HG03354 (cell line): ENCODE data around the gene ADAMTS1.

Experiments
- ATAC-seq: cut with Tn5 transposase; IDR thresholded peaks from one replicate; pipeline ENCODE4 v1.9.1; 2021; ENCODE audit warnings: mild to moderate bottlenecking; ENCODE audit not compliant: unreplicated experiment, poor library complexity, severe bottlenecking

ADAMTS1 gene

DNA sequence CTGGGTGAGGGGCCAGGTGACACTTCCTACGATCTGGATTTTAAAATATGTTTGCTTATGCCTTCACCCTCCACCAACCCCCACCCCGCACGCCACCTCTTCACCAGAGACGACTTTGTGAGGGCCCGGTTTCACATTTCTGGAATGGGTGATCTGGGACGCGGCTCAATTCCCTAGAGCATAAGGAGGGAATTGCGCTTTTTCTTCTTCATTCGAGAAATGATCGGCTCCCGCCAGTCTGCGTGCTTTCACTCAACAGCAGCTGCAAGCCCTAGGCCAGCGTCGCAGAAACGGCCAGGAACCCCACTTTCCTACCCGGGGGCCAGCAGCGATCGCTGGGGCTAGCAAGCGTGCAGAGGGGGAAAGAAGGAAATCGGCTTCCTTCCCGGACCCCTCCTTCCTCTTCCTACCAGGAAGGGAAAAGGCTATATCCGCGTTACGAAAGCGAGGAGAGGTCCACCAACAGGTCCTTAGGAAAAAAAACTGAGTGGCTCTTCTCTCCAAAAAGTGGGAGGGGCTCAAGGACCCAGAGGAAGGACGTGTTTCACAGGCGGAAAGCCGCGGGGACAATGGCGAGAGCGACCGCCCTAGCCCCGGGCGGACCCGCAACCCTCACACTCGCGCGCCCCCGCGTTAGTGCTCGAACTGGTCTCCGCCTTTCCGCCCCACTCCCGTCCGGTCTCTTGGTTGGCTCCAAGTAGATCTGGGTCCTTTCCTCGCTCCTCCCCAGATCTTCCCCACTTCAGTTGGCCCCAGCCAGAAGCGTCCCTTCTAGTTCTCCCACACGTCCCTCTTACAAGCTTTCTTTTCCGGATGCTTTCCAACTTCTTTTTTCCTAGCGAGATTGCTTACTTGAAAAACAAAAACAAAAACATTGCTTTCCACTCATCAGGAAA lies 1.1 kb upstream of the ADAMTS1 start:
- no peak for ATAC-seq

DNA sequence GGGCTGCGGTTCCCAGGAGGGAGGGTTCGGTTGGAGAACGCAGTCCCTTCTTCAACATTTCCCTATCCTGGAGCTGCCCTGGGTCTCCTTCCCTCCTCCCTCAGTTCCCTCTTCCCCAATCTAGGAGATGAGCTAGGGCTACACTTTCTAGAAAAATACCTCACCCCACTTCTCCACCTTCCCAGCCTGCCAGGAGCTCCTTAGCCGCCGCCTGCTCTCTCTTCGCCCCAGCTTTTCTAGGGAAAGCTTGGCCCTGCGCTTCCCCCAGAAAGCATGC lies 488 bp upstream of the ADAMTS1 start:
- no peak for ATAC-seq

GRCh38 chr21:26844258-26845065 lies 747 bp downstream of the ADAMTS1 start:
- no peak for ATAC-seq

DNA sequence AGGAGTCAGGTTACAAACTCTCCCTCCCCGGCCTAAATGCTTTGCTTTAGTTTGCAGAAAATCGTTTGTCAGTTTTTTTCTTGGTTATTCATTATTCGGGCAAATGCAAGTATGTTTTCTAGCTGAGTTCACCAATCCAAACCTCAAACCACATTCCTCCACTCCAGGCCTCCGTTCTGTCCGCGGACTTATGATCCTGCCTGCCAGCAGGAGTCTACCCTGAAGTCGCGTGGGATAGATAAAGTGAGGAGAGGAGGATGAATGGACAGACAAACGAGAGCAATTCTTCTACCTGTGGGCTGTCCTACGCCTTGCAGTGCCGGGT lies 1.3 kb downstream of the ADAMTS1 start:
- no peak for ATAC-seq

DNA sequence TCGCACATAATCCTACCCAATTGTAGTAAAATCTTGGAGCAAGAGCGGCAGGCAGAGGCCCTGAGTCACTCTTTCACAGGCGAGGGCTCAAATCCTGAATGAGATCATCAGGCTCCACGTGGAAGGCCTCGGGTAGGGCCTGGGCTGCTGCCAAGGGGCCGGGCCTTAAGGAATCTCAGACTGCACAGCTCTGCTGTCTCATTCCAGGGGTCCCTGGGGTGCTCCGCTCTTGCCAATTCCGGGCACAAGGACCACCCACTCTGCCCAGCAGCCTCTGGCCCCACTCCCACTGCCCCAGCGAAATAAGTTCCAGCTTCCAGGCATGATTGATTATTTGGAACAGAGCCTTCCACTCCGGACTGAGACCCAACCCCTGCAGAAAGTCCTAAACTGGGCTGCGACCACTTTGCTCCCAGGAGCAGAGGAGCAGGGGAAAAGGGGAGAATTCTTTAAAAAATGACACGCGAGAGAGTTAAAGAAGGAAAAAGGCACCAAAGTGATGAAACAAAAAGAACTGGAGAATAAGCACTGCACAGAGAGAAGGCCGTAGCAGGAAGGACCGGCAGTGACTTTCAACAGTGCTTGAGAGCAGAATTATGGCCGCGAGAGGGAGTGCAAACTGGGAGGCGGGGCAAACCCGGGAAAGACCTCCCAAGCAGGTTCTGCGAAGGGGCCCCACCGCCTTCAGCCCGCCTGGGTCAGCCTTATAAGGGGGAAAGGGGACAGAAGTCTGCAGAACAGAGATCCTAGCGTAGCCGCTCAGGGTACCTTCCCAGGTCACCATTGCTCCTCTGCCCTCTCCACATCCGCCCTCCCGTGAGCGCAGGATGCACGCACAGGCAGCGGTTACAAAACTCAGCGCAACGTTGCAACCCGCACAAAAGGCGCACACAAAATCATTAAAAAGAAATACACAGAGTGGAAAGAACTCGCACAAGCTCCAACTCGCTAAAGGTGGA lies 2.0 kb downstream of the ADAMTS1 start:
- no peak for ATAC-seq

- ATAC-seq, result no peak
Observed at GRCh38 chr21:26842300-26842699, 2.9 kb downstream of the ADAMTS1 start.

DNA sequence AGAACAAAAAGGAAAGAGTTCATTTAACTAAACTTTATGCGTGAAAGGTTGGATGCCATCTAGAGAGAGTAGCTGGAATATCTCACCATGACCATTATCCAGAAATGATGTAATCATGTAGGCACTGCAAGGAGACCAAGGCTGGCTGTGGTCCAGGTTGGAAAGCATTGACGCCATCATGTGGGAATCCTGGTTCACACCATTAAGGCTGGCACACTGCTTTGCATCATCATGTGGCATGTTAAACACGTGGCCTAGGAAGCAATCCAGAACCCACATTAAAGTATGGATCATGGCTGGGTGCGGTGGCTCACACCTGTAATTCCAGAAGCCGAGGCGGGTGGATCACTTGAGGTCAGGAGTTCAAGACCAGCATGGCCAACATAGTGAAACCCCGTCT lies 4.3 kb downstream of the ADAMTS1 start:
- no peak for ATAC-seq

- ATAC-seq, result no peak
Observed at GRCh38 chr21:26840201-26840600, 5.0 kb downstream of the ADAMTS1 start.

DNA sequence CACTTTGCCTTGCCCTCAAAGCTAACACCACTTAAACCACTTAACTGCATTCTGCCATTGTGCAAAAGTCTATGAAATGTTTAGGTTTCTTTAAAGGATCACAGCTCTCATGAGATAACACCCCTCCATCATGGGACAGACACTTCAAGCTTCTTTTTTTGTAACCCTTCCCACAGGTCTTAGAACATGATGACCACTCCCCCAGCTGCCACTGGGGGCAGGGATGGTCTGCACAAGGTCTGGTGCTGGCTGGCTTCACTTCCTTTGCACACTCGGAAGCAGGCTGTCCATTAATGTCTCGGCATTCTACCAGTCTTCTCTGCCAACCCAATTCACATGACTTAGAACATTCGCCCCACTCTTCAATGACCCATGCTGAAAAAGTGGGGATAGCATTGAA lies 7.7 kb downstream of the ADAMTS1 start:
- no peak for ATAC-seq

DNA sequence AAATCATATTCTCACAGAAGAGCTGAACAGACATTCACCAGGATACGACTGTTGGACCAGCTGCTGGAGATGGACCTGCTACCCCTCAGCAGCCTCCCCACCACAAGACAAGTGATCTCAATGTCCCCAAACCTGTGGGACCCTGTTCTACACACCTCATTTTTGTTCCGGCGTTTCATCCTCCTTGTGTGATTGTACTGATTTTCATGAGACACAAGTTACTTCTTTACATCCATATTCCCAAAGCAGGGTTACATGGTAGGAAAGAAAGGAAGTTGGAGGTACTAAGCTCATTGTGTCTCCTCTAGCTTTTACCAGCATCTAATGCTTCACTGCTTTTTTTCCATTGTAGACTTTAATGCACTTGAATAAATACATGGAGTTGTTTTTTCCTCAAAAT lies 8.7 kb downstream of the ADAMTS1 start:
- ATAC-seq, result no peak

GRCh38 chr21:26835714-26836265 lies 9.4 kb downstream of the ADAMTS1 start:
- no peak for ATAC-seq

DNA sequence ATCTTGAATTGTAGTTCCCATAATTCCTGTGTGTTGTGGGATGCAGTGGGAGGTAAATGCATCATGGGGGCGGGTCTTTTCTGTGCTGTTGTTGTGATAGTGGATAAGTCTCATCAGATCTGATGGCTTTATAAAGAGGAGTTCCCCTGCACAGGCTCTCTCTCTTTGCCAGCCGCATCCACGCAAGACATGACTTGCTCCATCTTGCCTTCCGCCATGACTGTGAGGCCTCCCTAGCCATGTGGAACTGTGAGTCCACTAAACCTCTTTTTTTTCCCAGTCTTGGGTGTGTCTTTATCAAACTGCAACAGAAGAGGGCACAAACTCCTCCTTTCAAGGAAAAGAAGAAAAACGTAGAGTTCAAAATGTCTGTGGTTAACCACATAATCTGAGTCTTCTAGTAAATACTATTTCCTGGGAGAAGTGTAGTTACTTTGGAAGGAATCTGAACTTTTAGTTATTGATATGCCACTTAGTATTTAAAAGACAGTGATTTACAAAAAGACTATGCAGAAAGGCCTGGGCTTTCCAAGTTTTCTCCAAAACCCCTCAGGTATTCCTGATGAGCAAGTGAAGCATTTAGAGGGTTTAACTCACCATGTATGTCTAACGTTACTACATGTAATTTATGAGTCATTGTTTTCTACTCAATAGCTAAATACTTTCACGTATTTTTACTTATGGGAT lies 10.0 kb downstream of the ADAMTS1 start:
- ATAC-seq, result no peak

GRCh38 chr21:26834181-26834905 lies 10.9 kb downstream of the ADAMTS1 start:
- no peak for ATAC-seq

GRCh38 chr21:26833460-26833939 lies 11.7 kb downstream of the ADAMTS1 start:
- ATAC-seq, result no peak

GRCh38 chr21:26833011-26833410 lies 12.2 kb downstream of the ADAMTS1 start:
- ATAC-seq, result no peak

DNA sequence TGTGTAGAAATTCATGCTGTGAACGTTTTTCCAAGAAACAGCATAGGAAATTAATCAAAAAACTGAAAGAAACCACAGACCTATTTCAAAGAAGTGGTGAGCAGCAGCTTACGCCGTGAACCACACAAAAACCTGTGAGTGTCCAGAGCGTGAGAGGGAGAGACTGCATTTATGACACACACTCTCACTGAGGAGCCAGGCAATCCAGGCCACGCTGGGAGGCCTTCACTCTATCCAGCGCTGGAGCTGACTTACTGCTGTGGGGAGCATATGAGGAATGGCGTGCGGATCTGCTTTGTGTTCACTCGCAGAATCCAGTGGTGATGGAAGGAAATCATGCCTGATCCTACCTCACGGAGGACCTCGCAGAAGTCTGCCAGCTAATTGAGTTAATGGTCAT lies 12.7 kb downstream of the ADAMTS1 start:
- ATAC-seq, result no peak

DNA sequence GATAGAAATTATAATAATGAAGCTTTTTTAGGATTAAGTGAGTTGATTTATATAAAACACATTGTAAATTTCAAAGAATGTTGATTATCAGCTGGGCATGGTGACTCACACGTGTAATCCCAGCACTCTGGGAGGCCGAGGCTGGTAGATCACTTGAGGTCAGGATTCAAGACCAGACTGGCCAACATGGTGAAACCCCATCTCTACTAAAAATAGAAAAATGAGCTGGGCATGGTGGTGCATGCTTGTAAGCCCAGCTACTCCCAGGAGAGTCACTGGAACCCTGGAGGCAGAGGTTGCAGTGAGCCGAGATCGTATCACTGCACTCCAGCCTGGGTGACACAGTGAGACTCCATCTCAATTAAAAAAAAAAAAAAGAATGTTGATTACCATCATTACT lies 18.4 kb downstream of the ADAMTS1 start:
- no peak for ATAC-seq

GRCh38 chr21:26820509-26820908 lies 24.7 kb downstream of the ADAMTS1 start:
- no peak for ATAC-seq
